SK-N-SH treated with all-trans-retinoic acid at 6 μM for 48 hours (cell line): ENCODE measurements around the gene ZNF423.

ENCODE experiments used
- ARNTL ChIP-seq: fragments of 450-650 bp; formaldehyde crosslinking; IDR thresholded peaks from 2 replicates; pipeline ENCODE4 v1.5.0; 2020; ENCODE audit warnings: low read depth, mild to moderate bottlenecking, moderate library complexity, borderline replicate concordance
- BACH2 ChIP-seq: fragments of 250-450 bp; sonication (Bioruptor Pico); IDR thresholded peaks from 2 replicates; pipeline ENCODE4 v1.9.0; 2021; ENCODE audit warnings: mild to moderate bottlenecking, borderline replicate concordance
- ZFP30 ChIP-seq: fragments of 450-650 bp; formaldehyde crosslinking; IDR thresholded peaks from 2 replicates; pipeline ENCODE4 v1.5.0; 2022; ENCODE audit warnings: mild to moderate bottlenecking, moderate library complexity
- TF ChIP-seq, protein P1 (sequence below): fragments of 250-450 bp; sonication (Bioruptor Pico); IDR thresholded peaks from 2 replicates; pipeline ENCODE4 v1.5.1; 2021; ENCODE audit warnings: mild to moderate bottlenecking, moderate library complexity

DNA sequence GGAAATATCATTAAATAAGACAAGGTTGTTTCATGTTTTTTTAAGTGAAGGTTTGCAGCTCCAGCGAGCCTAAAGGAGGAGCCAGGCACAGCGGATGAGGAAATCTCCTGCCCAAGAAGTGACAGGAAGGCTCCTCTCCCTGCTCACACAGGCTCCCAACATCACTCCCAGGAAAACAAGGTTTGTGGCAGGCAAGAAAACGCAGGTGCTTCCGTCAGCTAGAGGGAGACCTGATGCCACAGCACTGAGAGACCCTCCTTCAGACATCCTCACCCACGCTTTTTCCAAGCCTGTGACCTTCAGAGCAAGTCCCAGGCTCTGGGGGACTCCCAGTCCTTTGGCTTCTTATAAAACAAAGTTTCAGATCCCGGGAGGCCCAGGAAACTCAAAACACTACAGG lies 89.7 kb downstream of the ZNF423 start:
- TF ChIP-seq ZFP30 (CRISPR knock-in tag) (no peak), BACH2 (no peak), ARNTL (CRISPR knock-in tag) (no peak)
- TF ChIP-seq, protein P1, sequence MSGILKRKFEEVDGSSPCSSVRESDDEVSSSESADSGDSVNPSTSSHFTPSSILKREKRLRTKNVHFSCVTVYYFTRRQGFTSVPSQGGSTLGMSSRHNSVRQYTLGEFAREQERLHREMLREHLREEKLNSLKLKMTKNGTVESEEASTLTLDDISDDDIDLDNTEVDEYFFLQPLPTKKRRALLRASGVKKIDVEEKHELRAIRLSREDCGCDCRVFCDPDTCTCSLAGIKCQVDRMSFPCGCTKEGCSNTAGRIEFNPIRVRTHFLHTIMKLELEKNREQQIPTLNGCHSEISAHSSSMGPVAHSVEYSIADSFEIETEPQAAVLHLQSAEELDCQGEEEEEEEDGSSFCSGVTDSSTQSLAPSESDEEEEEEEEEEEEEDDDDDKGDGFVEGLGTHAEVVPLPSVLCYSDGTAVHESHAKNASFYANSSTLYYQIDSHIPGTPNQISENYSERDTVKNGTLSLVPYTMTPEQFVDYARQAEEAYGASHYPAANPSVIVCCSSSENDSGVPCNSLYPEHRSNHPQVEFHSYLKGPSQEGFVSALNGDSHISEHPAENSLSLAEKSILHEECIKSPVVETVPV (CRISPR knock-in tag), result no peak
